ENCODE data around the gene EOLA1.
"Not testable (repeated sequence)": the region's sequence is repeated elsewhere in the genome, so short reads cannot be mapped to it uniquely, and the experiment has no call there.

Gene EOLA1

GRCh38 chrX:149572743-149573142 is 31.9 kb downstream of the EOLA1 start:
- no peak for TF ChIP-seq CTCF (IDR thresholded peaks at IDR 0.05; ENCODE audit: low read depth, low read length)
- no peak overlapping the region for H3K4me3 ChIP-seq (ENCODE audit: low read depth, low read length)
- no peak for DNase-seq (ENCODE audit: low read depth, low spot score)
- in situ Hi-C loops (cut with HindIII; ENCODE audit: low sequenced_read_pairs), result no loop called here

- DNase-seq (ENCODE audit: low read depth, low spot score); in situ Hi-C loops (cut with HindIII; ENCODE audit: low sequenced_read_pairs); H3K4me3 ChIP-seq (ENCODE audit: low read depth, low read length): not testable (repeated sequence)
Observed at GRCh38 chrX:149573456-149573855, 32.6 kb downstream of the EOLA1 start.

- DNase-seq (ENCODE audit: low read depth, low spot score); in situ Hi-C loops (cut with HindIII; ENCODE audit: low sequenced_read_pairs); H3K4me3 ChIP-seq (ENCODE audit: low read depth, low read length): not testable (repeated sequence)
Observed at GRCh38 chrX:149585631-149586030, 44.8 kb downstream of the EOLA1 start.

- in situ Hi-C loops (cut with HindIII; ENCODE audit: low sequenced_read_pairs); DNase-seq (ENCODE audit: low read depth, low spot score): not testable (repeated sequence)
Observed at GRCh38 chrX:149587359-149587758, 46.5 kb downstream of the EOLA1 start, which contains the start of gene MAGEA9B. Gene MAGEA9B, minus strand, starts transcription at chrX:149587459. Its CDS starts 4,280 bp downstream, at chrX:149583179.

GRCh38 chrX:149590993-149591392 is 50.2 kb downstream of the EOLA1 start:
- in situ Hi-C loops (cut with HindIII; ENCODE audit: low sequenced_read_pairs); H3K4me3 ChIP-seq (ENCODE audit: low read depth, low read length); DNase-seq (ENCODE audit: low read depth, low spot score): not testable (repeated sequence)

More at GRCh38 chrX:149587359-149587758, 46.5 kb downstream of the EOLA1 start, which contains the start of gene MAGEA9B:
- not testable (repeated sequence) for H3K4me3 ChIP-seq (ENCODE audit: low read depth, low read length)

- in situ Hi-C loops (cut with HindIII; ENCODE audit: low sequenced_read_pairs); H3K4me3 ChIP-seq (ENCODE audit: low read depth, low read length); DNase-seq (ENCODE audit: low read depth, low spot score): not testable (repeated sequence)
Observed at GRCh38 chrX:149595214-149595613, 54.4 kb downstream of the EOLA1 start, which contains the start of gene HSFX2. Gene HSFX2, minus strand, starts transcription at chrX:149595314. Its CDS starts 614 bp downstream, at chrX:149594700.

GRCh38 chrX:149595943-149596342 is 55.1 kb downstream of the EOLA1 start:
- in situ Hi-C loops (cut with HindIII; ENCODE audit: low sequenced_read_pairs); H3K4me3 ChIP-seq (ENCODE audit: low read depth, low read length); DNase-seq (ENCODE audit: low read depth, low spot score): not testable (repeated sequence)
